ENCODE results near the gene CNTNAP5.

CNTNAP5 gene

GRCh38 chr2:124814968-124815745, 790.1 kb downstream of the CNTNAP5 start:
- no peak overlapping the region for H3K4me3 ChIP-seq (ENCODE audit: low read depth, low read length)
- no peaks in the 10 kb centered on the region for H3K9me3 ChIP-seq (ENCODE audit: severe bottlenecking)
- TF ChIP-seq CTCF (IDR thresholded peaks at IDR 0.05; ENCODE audit: low read depth, low read length), result no peak
- H3K36me3 ChIP-seq, result no peaks in the 10 kb centered on the region
- no peak for DNase-seq
- H3K27me3 ChIP-seq (ENCODE audit: insufficient read depth, low read depth, severe bottlenecking), result no peaks in the 10 kb centered on the region
- H3K27ac ChIP-seq, result no peak overlapping the region

- Histone ChIP-seq H3K36me3 (no peaks in the 10 kb centered on the region), H3K4me3 (ENCODE audit: low read depth, low read length) (no peak overlapping the region), H3K27me3 (ENCODE audit: insufficient read depth, low read depth, severe bottlenecking) (no peaks in the 10 kb centered on the region), H3K27ac (no peak overlapping the region), H3K9me3 (ENCODE audit: severe bottlenecking) (no peaks in the 10 kb centered on the region)
- no peak for DNase-seq
- no peak for TF ChIP-seq CTCF (IDR thresholded peaks at IDR 0.05; ENCODE audit: low read depth, low read length)
Measured at GRCh38 chr2:124816007-124816406, 790.9 kb downstream of the CNTNAP5 start.

GRCh38 chr2:124822516-124822915, 797.4 kb downstream of the CNTNAP5 start:
- Histone ChIP-seq H3K27me3 (ENCODE audit: insufficient read depth, low read depth, severe bottlenecking) (no peaks in the 10 kb centered on the region), H3K9me3 (ENCODE audit: severe bottlenecking) (no peaks in the 10 kb centered on the region), H3K27ac (no peak overlapping the region), H3K4me3 (ENCODE audit: low read depth, low read length) (no peak overlapping the region), H3K36me3 (no peaks in the 10 kb centered on the region)
- DNase-seq, result no peak
- no peak for TF ChIP-seq CTCF (IDR thresholded peaks at IDR 0.05; ENCODE audit: low read depth, low read length)

- H3K9me3 ChIP-seq (ENCODE audit: severe bottlenecking), result no peaks in the 10 kb centered on the region
- H3K27ac ChIP-seq, result no peak overlapping the region
- no peak for DNase-seq
- H3K36me3 ChIP-seq, result no peaks in the 10 kb centered on the region
- no peak for TF ChIP-seq CTCF (IDR thresholded peaks at IDR 0.05; ENCODE audit: low read depth, low read length)
- H3K27me3 ChIP-seq (ENCODE audit: insufficient read depth, low read depth, severe bottlenecking), result no peaks in the 10 kb centered on the region
- H3K4me3 ChIP-seq (ENCODE audit: low read depth, low read length), result no peak overlapping the region
Measured at GRCh38 chr2:124824441-124824840, 799.4 kb downstream of the CNTNAP5 start.

GRCh38 chr2:124832521-124832920, 807.4 kb downstream of the CNTNAP5 start:
- no peak for TF ChIP-seq CTCF (IDR thresholded peaks at IDR 0.05; ENCODE audit: low read depth, low read length)
- H3K9me3 ChIP-seq (ENCODE audit: severe bottlenecking), result peaks cover 3% of the 10 kb centered on the region
- no peak overlapping the region for H3K4me3 ChIP-seq (ENCODE audit: low read depth, low read length)
- H3K27ac ChIP-seq, result no peak overlapping the region
- no peaks in the 10 kb centered on the region for H3K36me3 ChIP-seq
- no peaks in the 10 kb centered on the region for H3K27me3 ChIP-seq (ENCODE audit: insufficient read depth, low read depth, severe bottlenecking)
- DNase-seq, result no peak

GRCh38 chr2:124834331-124834730, 809.2 kb downstream of the CNTNAP5 start:
- Histone ChIP-seq H3K4me3 (ENCODE audit: low read depth, low read length) (no peak overlapping the region), H3K36me3 (no peaks in the 10 kb centered on the region), H3K27me3 (ENCODE audit: insufficient read depth, low read depth, severe bottlenecking) (no peaks in the 10 kb centered on the region), H3K9me3 (ENCODE audit: severe bottlenecking) (peaks cover 3% of the 10 kb centered on the region), H3K27ac (no peak overlapping the region)
- DNase-seq, result no peak
- no peak for TF ChIP-seq CTCF (IDR thresholded peaks at IDR 0.05; ENCODE audit: low read depth, low read length)
